Fibroblast of lung (primary cell): ENCODE results near the gene PANX3. TPM values are rescaled to one million over a fixed set of nuclear protein-coding genes. Genes with fewer than 3 reads are reported as not detected.

ENCODE experiments used
- DNase-seq, 2 donors: peaks; one replicate each; pipeline versions ENCODE4 v3.0.0 to v3.0.0-alpha.2; 2010; ENCODE audit warnings: low read depth in 2 of 2
- H2AFZ ChIP-seq: 2 replicates; pipeline ENCODE4 v1.5.1; 2012; ENCODE audit warnings: low read length, control low read depth, inconsistent platforms
- H3K27ac ChIP-seq: 2 replicates; pipeline ENCODE4 v1.5.1; 2011; ENCODE audit warnings: low read length, control low read depth; ENCODE audit not compliant: insufficient read depth
- H3K27me3 ChIP-seq: 2 replicates; pipeline ENCODE4 v1.5.1; 2011; ENCODE audit warnings: mild to moderate bottlenecking, low read length; ENCODE audit not compliant: control insufficient read depth, insufficient read depth
- H3K36me3 ChIP-seq: 2 replicates; pipeline ENCODE4 v1.5.1; 2011; ENCODE audit warnings: low read length; ENCODE audit not compliant: control insufficient read depth, insufficient read depth
- H3K4me1 ChIP-seq: 2 replicates; pipeline ENCODE4 v1.5.1; 2011; ENCODE audit warnings: low read length; ENCODE audit not compliant: control insufficient read depth, insufficient read depth; ENCODE audit errors: extremely low read depth
- H3K4me2 ChIP-seq: 2 replicates; pipeline ENCODE4 v1.5.1; 2011; ENCODE audit warnings: low read length, control low read depth; ENCODE audit not compliant: insufficient read depth; ENCODE audit errors: extremely low read depth
- H3K4me3 ChIP-seq, 4 experiments: fragments of 200-600 bp in 1 of 4; sonication (generic) in 1 of 4; replicated peaks in 1 of 4; 2 replicates each; pipeline ENCODE4 v1.5.1; 2011 to 2016; ENCODE audit warnings: low read length in 4 of 4, low read depth in 3 of 4, mild to moderate bottlenecking in 3 of 4, control low read depth in 2 of 4, inconsistent platforms in 1 of 4, mixed read lengths in 1 of 4; ENCODE audit not compliant: insufficient read depth in 1 of 4; ENCODE audit errors: control extremely low read depth in 1 of 4
- H3K79me2 ChIP-seq: 2 replicates; pipeline ENCODE4 v1.5.1; 2012; ENCODE audit warnings: mild to moderate bottlenecking, low read length, inconsistent platforms; ENCODE audit not compliant: control insufficient read depth, insufficient read depth
- H3K9ac ChIP-seq: 2 replicates; pipeline ENCODE4 v1.5.1; 2011; ENCODE audit warnings: mild to moderate bottlenecking, low read length, control low read depth; ENCODE audit not compliant: insufficient read depth
- H3K9me3 ChIP-seq: 2 replicates; pipeline ENCODE4 v1.5.1; 2012; ENCODE audit warnings: low read depth, low read length; ENCODE audit not compliant: control insufficient read depth, insufficient read depth
- H4K20me1 ChIP-seq: 2 replicates; pipeline ENCODE4 v1.5.1; 2011; ENCODE audit warnings: low read length; ENCODE audit not compliant: control insufficient read depth, insufficient read depth; ENCODE audit errors: extremely low read depth
- CTCF ChIP-seq, 2 donors: IDR thresholded peaks in 1 of 2; conservative IDR thresholded peaks in 1 of 2; 1 replicate in 1 of 2; 2 replicates in 1 of 2; pipeline ENCODE4 v1.5.1; 2011 to 2012; ENCODE audit warnings: low read length in 2 of 2, control low read depth in 1 of 2, inconsistent platforms in 1 of 2, low read depth in 1 of 2, mild to moderate bottlenecking in 1 of 2
- EZH2 ChIP-seq: IDR thresholded peaks from 2 replicates; pipeline ENCODE4 v1.5.1; 2012; ENCODE audit warnings: low read length, control low read depth, mild to moderate bottlenecking; ENCODE audit errors: missing control alignments
- polyA plus RNA-seq, 2 donors: library from polyadenylated mRNA; depleted of rRNA in 1 of 2; stranded (reverse) in 1 of 2; unstranded in 1 of 2; fragments of >200 nt; gene quantifications; 2 replicates each; pipeline ENCODE4 v1.2.1, GENCODE V29; 2011 to 2012; ENCODE audit warnings: missing spikeins in 1 of 2
- total RNA-seq: library from RNA; depleted of rRNA; stranded (reverse); fragments of >200 nt; gene quantifications from 2 replicates; pipeline ENCODE4 v1.2.1, GENCODE V29; 2014

Gene PANX3
- total and polyA plus RNA-seq, 2 donors (not counting 1 experiment from before 2014, with no cell fraction given) = not detected

- no peak overlapping the region for H3K4me2 ChIP-seq
- H4K20me1 ChIP-seq = no peaks in the 10 kb centered on the region
- DNase-seq = peak; percentile 32 to 72
- H3K4me1 ChIP-seq = no peaks in the 10 kb centered on the region
- H2AFZ ChIP-seq = no peak overlapping the region
- no peak for TF ChIP-seq EZH2
- peak; percentile 66 to 69 for TF ChIP-seq CTCF (conservative IDR thresholded peaks at IDR 0.05 in 1 of 2, IDR thresholded peaks at IDR 0.05 in 1 of 2; ENCODE audit: low read depth in 1 of 2, low read length in 2 of 2)
- no peak overlapping the region for H3K9ac ChIP-seq
- no peaks in the 10 kb centered on the region for H3K27me3 ChIP-seq
- no peaks in the 10 kb centered on the region for H3K9me3 ChIP-seq
- H3K4me3 ChIP-seq = no peak overlapping the region
- H3K27ac ChIP-seq = no peak overlapping the region
- no peaks in the 10 kb centered on the region for H3K79me2 ChIP-seq
- no peaks in the 10 kb centered on the region for H3K36me3 ChIP-seq
Observed at GRCh38 chr11:124586238-124586860, 24.9 kb upstream of the PANX3 start.

GRCh38 chr11:124591430-124591829 lies 19.8 kb upstream of the PANX3 start:
- TF ChIP-seq CTCF (conservative IDR thresholded peaks at IDR 0.05 in 1 of 2, IDR thresholded peaks at IDR 0.05 in 1 of 2; ENCODE audit: low read depth in 1 of 2, low read length in 2 of 2) (no peak), EZH2 (no peak)
- no peaks in the 10 kb centered on the region for H4K20me1 ChIP-seq
- no peak overlapping the region for H3K4me2 ChIP-seq
- H3K9ac ChIP-seq = no peak overlapping the region
- H3K27me3 ChIP-seq = no peaks in the 10 kb centered on the region
- DNase-seq = no peak
- H3K9me3 ChIP-seq = no peaks in the 10 kb centered on the region
- no peaks in the 10 kb centered on the region for H3K4me1 ChIP-seq
- no peaks in the 10 kb centered on the region for H3K79me2 ChIP-seq
- no peak overlapping the region for H3K4me3 ChIP-seq
- H2AFZ ChIP-seq = no peak overlapping the region
- no peak overlapping the region for H3K27ac ChIP-seq
- no peaks in the 10 kb centered on the region for H3K36me3 ChIP-seq

GRCh38 chr11:124592627-124593026 lies 18.6 kb upstream of the PANX3 start:
- Histone ChIP-seq H3K27ac (no peak overlapping the region), H3K4me2 (no peak overlapping the region), H3K79me2 (no peaks in the 10 kb centered on the region), H3K27me3 (no peaks in the 10 kb centered on the region), H3K36me3 (no peaks in the 10 kb centered on the region), H3K4me1 (no peaks in the 10 kb centered on the region), H4K20me1 (no peaks in the 10 kb centered on the region), H3K9ac (no peak overlapping the region), H3K4me3 (no peak overlapping the region), H2AFZ (no peak overlapping the region), H3K9me3 (no peaks in the 10 kb centered on the region)
- DNase-seq = no peak
- TF ChIP-seq EZH2 = no peak
- TF ChIP-seq CTCF (conservative IDR thresholded peaks at IDR 0.05 in 1 of 2, IDR thresholded peaks at IDR 0.05 in 1 of 2; ENCODE audit: low read depth in 1 of 2, low read length in 2 of 2) = no peak
